EL (cell line): Measurements from ENCODE around the gene SYNJ2.
A peak's percentile ranks its signal among the peaks of the same experiment; 100 is the strongest.

ENCODE experiments used
- DNase-seq: peaks from one replicate; pipeline ENCODE4 v3.0.0-alpha.2; 2016

Gene SYNJ2

GRCh38 chr6:158063736-158064135 is 82.1 kb downstream of the SYNJ2 start:
- DNase-seq, result no peak

GRCh38 chr6:158064725-158065251 is 83.1 kb downstream of the SYNJ2 start:
- DNase-seq, result no peak

- DNase-seq, result no peak
Measured at GRCh38 chr6:158066136-158066781, 84.6 kb downstream of the SYNJ2 start.

- DNase-seq, result no peak
Measured at GRCh38 chr6:158067436-158068015, 85.9 kb downstream of the SYNJ2 start.

GRCh38 chr6:158068156-158068892 is 86.7 kb downstream of the SYNJ2 start:
- no peak for DNase-seq

- peak; percentile 77 for DNase-seq
Measured at GRCh38 chr6:158068893-158069799, 87.5 kb downstream of the SYNJ2 start.

- peak; percentile 54 for DNase-seq
Measured at GRCh38 chr6:158069800-158070195, 88.1 kb downstream of the SYNJ2 start.

- no peak for DNase-seq
Measured at GRCh38 chr6:158070513-158070912, 88.8 kb downstream of the SYNJ2 start.

- DNase-seq, result no peak
Measured at GRCh38 chr6:158071121-158072082, 89.7 kb downstream of the SYNJ2 start.

GRCh38 chr6:158072083-158072721 is 90.5 kb downstream of the SYNJ2 start:
- peak; percentile 73 for DNase-seq

GRCh38 chr6:158073776-158074175 is 92.1 kb downstream of the SYNJ2 start:
- DNase-seq, result no peak

GRCh38 chr6:158076548-158076947 is 94.9 kb downstream of the SYNJ2 start:
- no peak for DNase-seq

- no peak for DNase-seq
Measured at GRCh38 chr6:158077676-158078075, 96.0 kb downstream of the SYNJ2 start.

GRCh38 chr6:158078320-158078719 is 96.7 kb downstream of the SYNJ2 start:
- no peak for DNase-seq

GRCh38 chr6:158080849-158081656 is 99.4 kb downstream of the SYNJ2 start:
- no peak for DNase-seq

- DNase-seq, result no peak
Measured at GRCh38 chr6:158081657-158081935, 99.9 kb downstream of the SYNJ2 start.

GRCh38 chr6:158083455-158084325 is 102.0 kb downstream of the SYNJ2 start:
- peak; percentile 29 for DNase-seq

GRCh38 chr6:158085261-158086053 is 103.8 kb downstream of the SYNJ2 start:
- DNase-seq, result no peak
